Stimulated activated CD4-positive, alpha-beta T cell treated with anti-CD3 and anti-CD28 coated beads, Interleukin-4, amount 100 ng/mL, for 24 hours (primary cell): Measurements from ENCODE around the gene CLINT1.

Experiments used
- DNase-seq: peaks from one replicate; pipeline ENCODE4 v3.0.0-alpha.2; 2020

The CLINT1 gene

DNA sequence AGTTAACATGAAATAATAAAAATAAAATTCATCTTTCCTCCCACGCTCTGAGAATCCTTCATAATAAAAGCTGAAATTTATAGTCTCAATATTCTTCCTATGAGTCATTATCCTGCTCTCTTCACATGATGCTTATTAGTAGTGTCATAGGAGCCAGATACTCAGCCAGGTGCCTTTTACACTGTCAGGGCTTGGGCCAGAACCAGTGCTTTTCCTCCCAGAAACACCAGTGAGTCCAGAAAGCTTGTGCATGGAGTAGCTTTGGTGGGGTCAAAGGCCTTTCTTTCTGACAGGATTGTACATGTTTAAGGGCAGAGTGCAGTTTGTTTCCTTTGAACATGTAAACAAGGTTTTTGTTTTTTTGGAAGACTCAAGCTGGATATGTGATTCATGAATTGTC lies 108.6 kb downstream of the CLINT1 start:
- DNase-seq, result no peak

DNA sequence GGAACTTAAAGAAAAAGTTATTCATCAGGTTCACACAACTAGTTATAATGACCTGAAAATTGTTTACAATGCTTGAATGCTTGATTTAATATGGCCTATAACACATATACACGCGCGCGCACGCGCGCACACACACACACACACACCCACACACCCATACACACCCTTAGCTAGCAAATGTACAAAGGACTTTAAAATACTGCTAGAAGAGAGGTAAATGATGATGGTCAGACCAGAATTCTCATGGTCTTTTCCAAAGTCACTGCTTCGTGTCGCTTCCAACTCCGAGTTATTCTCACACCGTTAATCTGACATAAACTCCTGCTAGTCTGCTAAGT lies 109.5 kb downstream of the CLINT1 start:
- DNase-seq, result no peak

DNA sequence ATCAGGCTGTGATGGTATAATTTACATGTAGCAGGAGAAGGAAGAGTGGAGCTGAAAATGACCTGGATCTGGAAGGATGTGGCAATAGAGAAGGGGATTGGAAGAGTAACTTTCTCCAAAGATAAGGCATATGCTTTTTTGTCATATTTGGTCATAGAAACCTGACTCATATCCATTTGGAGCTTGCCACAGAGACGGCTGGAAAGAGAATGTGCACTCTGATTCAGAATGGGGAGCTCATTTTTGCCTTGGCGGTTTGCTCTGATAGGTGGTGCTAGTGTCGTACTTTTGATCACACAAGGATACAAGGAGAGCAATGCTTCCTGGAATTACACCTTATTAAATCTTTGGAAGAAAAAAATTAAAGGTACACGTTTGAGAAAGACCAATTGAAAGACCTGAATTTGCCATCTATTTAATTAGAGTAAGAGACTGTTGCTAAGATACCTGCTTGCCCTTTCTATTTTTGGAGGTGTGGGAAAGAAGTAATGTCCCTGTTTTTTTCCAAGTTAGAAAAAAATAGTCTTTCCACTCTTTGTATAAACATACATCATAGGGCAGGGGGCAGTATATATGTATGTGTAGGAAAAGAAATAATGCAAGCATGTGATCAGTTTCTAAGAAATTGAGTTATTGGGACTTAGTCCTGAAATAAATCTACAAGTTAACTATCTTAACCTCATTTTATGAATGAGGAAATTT lies 110.0 kb downstream of the CLINT1 start:
- no peak for DNase-seq

DNA sequence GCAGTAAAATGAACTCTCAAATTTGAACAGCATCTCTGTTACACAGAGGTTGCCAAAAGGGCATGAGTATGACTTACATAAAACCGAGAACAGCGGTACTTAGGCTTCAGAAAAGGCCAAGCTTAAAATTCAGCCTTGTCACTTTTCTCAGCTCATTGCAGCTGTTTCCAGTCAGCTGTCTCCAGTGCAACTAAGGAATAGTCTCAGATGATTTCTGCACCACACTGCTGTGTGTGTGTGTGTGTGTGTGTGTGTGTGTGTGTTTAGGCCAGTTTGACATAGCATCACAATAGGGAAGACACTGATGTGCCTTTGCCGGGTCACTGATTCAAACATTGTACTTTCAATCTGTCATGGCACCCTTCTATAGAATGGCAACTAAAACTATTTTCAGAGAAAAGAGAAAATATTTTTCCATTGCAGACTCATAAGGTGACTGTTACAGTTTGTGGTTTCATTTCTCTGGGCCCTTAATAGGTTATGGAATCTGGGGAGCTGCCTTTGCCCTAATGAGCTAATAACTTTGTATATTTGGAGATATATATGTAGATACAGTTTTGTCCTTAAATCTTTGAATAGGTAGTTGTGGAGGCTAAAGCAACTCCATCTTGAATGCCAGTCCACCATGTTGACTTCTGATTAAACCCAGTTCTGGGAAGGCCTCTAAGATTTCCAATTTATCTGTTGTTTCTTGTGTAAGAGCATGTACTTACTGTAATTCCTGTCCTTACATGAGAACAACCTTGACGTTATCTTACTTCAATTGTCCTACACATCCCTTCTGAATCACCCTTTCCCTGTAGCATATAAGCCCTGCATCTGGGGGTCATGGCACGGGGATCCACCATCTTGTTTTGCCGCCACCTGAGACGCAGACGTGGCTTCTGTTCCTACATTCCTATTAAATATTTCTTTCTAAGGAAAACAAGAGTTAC lies 110.9 kb downstream of the CLINT1 start:
- DNase-seq, result no peak

DNA sequence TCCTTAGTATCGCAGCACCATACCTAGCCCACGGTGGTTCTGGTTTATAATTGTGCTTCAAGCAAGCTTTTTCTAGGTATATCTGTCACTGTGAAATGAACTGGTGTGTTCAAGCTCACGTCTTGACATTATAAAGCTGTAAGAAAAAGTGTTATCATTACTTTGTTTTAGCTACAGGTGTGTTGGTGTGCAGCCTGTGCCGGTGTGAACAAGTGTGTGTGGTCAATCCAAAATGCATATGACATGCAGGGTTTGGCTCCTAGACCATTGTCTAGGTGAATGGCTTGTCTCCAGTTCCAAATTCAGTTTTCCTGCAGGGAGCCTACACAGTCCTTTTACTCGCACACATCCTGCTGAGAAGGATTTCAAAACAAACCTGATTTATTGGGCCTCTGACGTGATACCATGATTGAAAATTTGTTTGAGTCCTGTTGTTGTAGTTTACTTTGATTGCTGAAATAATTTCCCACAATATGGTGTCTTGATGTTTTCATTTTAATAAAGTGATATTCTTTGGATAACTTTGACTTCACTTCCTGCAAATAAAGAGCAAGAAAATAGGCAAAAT lies 111.7 kb downstream of the CLINT1 start:
- DNase-seq, result no peak

DNA sequence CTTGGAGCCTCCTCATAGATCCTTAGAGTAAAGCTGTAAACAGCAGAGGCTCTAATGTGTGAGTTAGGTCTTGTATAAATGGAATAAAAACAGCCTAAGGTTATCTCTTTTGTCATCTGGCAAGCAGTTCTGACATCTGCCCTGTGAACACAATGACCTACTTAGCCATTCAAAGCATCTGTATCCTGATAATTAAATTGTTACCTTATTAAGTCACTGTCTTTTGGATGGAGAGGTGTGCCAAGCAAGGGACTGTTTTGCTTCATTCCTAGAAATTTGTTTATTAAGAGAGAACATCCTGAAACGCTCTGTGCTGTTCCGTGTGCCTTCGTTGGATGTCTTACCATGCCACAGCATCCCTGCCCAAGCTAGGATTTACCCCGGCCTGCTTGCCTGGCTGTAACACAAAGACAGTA lies 113.9 kb downstream of the CLINT1 start:
- no peak for DNase-seq

DNA sequence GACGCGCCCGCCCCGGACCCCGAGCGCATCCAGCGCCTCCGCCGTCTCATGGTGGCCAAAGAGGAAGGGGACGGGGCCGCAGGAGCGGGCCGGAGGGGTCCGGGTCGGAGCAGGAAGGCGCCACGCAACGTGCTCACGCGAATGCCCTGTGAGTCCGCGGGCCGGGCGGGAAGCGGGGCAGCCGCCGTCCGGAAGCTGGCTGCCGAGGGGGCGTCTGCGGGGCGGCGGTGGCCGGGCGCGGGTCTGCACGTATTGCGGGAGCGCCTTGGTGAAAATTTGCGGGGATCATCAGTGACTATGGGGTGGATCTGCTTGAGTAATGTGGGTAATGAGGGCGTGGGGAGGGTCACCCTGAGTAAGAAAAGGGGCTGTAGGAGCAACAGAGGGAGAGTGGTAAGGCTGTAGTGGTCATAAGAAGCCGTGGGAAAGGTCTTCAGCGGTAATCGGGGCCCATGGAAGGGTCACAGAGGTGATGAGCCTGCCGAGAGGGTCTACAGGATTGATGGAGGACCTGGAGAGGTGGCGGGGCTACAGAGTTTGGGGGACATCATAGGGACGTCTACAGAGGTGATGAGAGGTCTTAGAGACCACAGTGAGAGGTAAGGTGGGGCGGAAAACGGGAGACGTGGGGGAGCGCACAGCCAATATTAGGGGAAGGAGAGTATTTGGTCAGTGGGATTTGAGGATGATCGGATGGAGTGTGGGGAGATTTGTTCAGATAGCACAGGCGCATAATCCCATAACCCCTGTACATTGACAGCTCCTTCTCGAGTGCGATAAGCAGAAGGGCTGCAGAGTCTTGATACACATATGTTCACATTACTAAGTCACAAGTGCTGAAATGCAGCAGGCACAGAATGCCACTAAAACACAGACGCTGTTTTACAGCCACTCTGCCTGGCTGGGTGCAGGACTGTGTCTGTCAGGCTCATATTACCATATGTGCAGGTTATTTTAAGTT lies 114.6 kb downstream of the CLINT1 start:
- DNase-seq, result peak; percentile 17

DNA sequence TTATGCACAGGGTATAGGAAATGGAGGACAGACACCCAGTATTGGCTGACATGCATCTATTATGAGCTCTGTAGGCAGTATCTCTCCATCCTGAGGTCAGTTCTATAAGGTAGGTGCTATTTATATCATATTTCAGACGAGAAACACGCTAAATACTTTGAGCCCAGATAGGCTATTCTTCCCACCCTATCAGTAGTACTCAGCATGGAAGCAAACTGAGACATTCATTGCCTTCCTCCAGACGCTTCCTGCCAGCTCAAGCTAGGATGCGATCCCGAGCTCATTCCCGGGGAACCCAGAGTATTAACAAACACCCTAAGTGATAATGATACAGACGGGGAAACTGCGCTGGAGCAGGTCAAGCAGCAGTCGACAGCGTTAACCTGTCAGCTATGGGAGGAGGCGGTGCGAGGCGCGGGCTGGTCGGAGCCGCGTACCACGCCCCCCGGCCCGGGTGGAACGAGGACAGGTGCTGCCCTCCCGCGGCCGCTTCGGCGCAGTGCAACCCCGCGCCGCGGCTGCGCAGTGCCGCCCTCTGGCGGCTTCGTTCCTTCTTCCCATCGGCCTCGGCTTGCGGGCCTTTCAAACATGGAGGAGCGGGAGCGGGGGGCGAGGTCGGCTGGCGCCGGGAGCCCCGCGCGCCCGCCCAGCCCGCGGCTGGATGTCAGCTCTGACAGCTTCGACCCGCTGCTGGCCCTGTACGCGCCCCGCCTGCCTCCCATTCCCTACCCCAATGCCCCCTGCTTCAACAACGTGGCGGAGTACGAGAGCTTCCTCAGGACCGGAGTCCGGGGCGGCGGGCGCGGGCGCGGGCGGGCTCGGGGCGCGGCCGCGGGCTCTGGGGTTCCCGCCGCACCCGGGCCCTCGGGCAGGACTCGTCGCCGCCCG lies 115.5 kb downstream of the CLINT1 start, which contains the start of gene LSM11:
Gene LSM11, plus strand, starts transcription at position 550 of the 888 bp plus-strand sequence. Its CDS starts 39 bp downstream, at position 589.
- DNase-seq, result peak; percentile 90

DNA sequence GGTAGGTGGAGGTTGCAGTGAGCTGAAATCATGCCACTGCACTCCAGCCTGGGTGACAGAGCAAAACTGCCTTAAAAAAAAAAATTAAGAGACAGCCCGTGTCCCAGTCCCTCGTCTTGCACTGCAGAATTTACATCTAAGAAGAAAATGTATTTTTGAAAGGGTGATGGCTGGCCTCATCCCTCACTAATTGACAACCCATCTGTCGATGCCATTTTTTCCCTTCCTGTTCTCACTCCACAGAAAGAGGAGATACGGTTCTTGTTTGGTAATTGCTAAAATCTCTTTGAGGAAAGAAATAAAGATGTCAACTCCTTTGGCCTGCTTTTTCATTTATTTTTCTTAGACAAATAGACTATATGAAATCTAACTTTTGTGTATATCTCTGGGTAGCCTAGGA lies 117.8 kb downstream of the CLINT1 start:
- no peak for DNase-seq

DNA sequence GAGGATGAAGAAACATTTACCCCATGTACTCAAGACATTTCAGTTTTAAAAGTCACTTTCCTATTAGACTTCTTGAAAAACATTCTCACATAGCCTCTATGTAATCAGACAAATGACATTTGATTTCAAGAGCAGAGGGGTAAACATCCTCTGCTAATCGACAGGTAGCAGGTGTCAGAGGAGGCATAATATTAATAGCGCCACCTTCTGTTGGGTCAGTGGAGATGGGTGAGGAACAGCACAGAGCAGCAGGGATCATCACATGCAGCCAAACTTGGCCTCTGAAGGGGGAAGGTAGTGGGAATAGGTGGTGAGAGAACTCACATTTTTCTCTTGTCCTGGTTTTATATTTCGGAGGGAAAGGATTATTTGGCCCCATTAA lies 118.7 kb downstream of the CLINT1 start:
- DNase-seq, result peak; percentile 17

DNA sequence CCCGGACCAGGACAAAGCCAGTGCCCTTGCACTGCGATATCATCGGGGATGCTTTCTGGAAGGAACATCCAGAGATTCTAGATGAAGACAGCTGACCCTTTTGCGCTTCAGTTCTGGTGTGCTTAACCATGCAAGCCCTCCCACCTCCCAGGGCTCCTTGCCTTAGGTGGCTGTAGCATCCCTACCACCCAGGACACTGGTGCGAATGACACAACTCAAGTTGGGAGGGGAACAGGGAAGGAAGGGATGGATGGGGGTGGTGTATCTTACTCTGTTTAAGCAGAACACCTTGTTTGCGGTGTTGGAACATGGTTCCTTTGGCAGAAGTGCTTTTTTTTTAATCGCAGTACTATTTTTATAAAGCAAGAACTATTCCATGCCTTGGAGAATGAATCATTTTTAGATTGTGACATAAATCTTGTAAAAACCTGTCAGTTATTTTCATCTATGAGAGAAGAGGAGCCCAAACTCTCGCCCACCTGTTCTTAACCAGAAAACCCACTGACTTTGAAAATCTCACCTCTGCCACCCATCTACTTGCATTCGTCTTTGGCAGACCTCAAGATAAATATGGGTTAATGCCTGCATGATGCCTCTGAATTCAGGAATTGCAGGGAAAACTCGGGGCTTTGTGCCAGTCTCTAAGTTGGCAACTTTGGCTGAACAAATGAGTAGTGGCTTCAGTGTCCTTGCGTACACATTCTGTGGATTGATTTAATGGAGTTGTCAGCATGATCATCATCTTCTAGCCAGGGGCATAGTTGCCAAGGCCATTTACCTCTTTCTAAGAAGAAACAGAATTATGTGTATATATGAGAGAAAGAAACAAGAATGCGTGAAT lies 119.3 kb downstream of the CLINT1 start:
- no peak for DNase-seq

DNA sequence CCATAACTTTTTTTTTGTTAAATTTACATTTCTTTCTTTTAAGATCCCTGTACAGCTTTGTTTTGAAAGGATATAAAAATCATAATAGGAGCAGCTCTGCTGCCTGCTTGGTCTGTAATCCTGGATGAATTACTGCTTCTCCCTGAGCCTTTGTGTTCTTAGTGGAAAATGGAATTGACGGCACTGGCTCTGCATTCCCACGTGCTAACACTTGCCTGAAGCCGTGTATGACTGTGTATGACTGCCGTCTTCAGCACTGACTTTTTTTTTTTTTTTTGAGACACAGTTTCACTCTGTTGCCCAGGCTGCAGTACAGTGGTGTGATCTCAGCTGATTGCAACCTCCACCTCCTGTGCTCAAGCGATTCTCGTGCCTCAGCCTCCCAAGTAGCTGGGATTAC lies 123.0 kb downstream of the CLINT1 start:
- no peak for DNase-seq
